Ishikawa (cell line): Measurements from ENCODE around the gene RFX4.

Source experiments
- CEBPB ChIP-seq: IDR thresholded peaks from 2 replicates; pipeline ENCODE4 v1.6.1; 2012
- CREB1 ChIP-seq: IDR thresholded peaks from 2 replicates; pipeline ENCODE4 v1.6.1; 2012; ENCODE audit warnings: low read depth
- EGR1 ChIP-seq: IDR thresholded peaks from 2 replicates; pipeline ENCODE4 v1.6.1; 2012
- EP300 ChIP-seq: IDR thresholded peaks from 2 replicates; pipeline ENCODE4 v1.6.1; 2012; ENCODE audit warnings: borderline replicate concordance
- FOXM1 ChIP-seq: IDR thresholded peaks from 2 replicates; pipeline ENCODE4 v1.6.1; 2012; ENCODE audit warnings: low read depth, borderline replicate concordance
- MAX ChIP-seq: IDR thresholded peaks from 2 replicates; pipeline ENCODE4 v1.6.1; 2012
- NFIC ChIP-seq: IDR thresholded peaks from 2 replicates; pipeline ENCODE4 v1.6.1; 2012
- RAD21 ChIP-seq: IDR thresholded peaks from 2 replicates; pipeline ENCODE4 v1.6.1; 2012; ENCODE audit warnings: low read depth
- REST ChIP-seq: IDR thresholded peaks from 2 replicates; pipeline ENCODE4 v1.6.1; 2012; ENCODE audit warnings: low read depth, mild to moderate bottlenecking
- TAF1 ChIP-seq: IDR thresholded peaks from 2 replicates; pipeline ENCODE4 v1.6.1; 2012; ENCODE audit warnings: low read depth, mild to moderate bottlenecking
- TCF12 ChIP-seq: IDR thresholded peaks from 2 replicates; pipeline ENCODE4 v1.6.1; 2012; ENCODE audit warnings: low read depth
- TEAD4 ChIP-seq: IDR thresholded peaks from 2 replicates; pipeline ENCODE4 v1.6.1; 2012
- USF1 ChIP-seq: IDR thresholded peaks from 2 replicates; pipeline ENCODE4 v1.6.1; 2012
- YY1 ChIP-seq: IDR thresholded peaks from 2 replicates; pipeline ENCODE4 v1.6.1; 2012; ENCODE audit warnings: low read depth
- ZBTB7A ChIP-seq: IDR thresholded peaks from 2 replicates; pipeline ENCODE4 v1.6.1; 2012; ENCODE audit warnings: low read depth

The RFX4 gene

GRCh38 chr12:106601496-106601895, 18.7 kb downstream of the RFX4 start:
- no peak for TF ChIP-seq REST

GRCh38 chr12:106602076-106602475, 19.3 kb downstream of the RFX4 start:
- TF ChIP-seq CEBPB (no peak), TCF12 (no peak), FOXM1 (no peak), TEAD4 (no peak), REST (no peak), ZBTB7A (no peak), RAD21 (no peak), CREB1 (no peak), NFIC (no peak), EP300 (no peak), TAF1 (no peak), EGR1 (no peak), USF1 (no peak), YY1 (no peak), MAX (no peak)

- no peak for TF ChIP-seq TAF1
- TF ChIP-seq REST, result no peak
- TF ChIP-seq YY1, result no peak
- TF ChIP-seq CEBPB, result no peak
- no peak for TF ChIP-seq USF1
Measured at GRCh38 chr12:106605254-106605653, 22.4 kb downstream of the RFX4 start.

- TF ChIP-seq TEAD4, result peak; percentile 14; the same call in 1 of the 2 replicates
- no peak for TF ChIP-seq USF1
- TF ChIP-seq EP300, result peak; percentile 17; the same call in 1 of the 2 replicates
Measured at GRCh38 chr12:106625976-106626375, 43.2 kb downstream of the RFX4 start.

GRCh38 chr12:106629797-106630659, 47.2 kb downstream of the RFX4 start:
- TF ChIP-seq TEAD4, result no peak
- no peak for TF ChIP-seq YY1
- TF ChIP-seq MAX, result no peak
